ENCODE data around the gene OR8G1. TPM values are rescaled to one million over a fixed set of nuclear protein-coding genes. Genes with fewer than 3 reads are reported as not detected.

Gene OR8G1
- polyA plus RNA-seq, 1 donor (not counting 4 experiments of a cell fraction or from before 2014, with no cell fraction given), result not detected

DNA sequence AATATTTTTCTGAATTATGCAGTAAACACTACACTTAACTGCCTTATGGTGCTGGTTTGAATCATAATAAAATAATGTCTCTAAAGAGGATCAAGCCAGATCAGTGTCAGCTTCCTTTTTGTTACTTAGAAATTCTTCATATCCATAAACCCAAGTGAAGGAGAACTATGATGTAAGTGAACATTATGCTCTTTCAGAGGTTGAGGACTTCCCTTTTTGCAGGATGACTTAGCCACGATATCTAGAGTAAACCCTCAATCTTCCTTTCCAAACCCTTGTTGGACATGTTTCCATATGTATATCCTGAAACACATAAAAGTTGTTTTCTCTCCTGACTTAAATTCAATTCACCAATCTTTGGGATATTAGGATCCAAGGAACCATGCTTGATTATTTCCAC is 53.8 kb downstream of the OR8G1 start:
- FAIRE-seq (no peak), DNase-seq (ENCODE audit: low read depth, low spot score) (no peak)
- dilution Hi-C loops (cut with MboI; ENCODE audit: extremely low pct_ligation_motif_present, low sequenced_read_pairs), result no loop called here
- Histone ChIP-seq H3K4me2 (ENCODE audit: control insufficient read depth, extremely low read depth, insufficient read depth, low read depth, low read length) (no peak overlapping the region), H3K4me3 (ENCODE audit: control insufficient read depth in 2 of 3, extremely low read depth in 1 of 3, insufficient read depth in 2 of 3, low read depth in 1 of 3, low read length in 3 of 3) (no peak overlapping the region), H3K9ac (ENCODE audit: control insufficient read depth, extremely low read depth, insufficient read depth, low read length) (no peak overlapping the region), H3K27ac (ENCODE audit: control insufficient read depth, insufficient read depth, low read length) (no peak overlapping the region), H2AFZ (ENCODE audit: control insufficient read depth, low read length) (no peak overlapping the region), H3K79me2 (ENCODE audit: control insufficient read depth, insufficient read depth, low read length) (no peaks in the 10 kb centered on the region), H4K20me1 (ENCODE audit: control insufficient read depth, extremely low read depth, insufficient read depth, low read length) (no peaks in the 10 kb centered on the region), H3K4me1 (ENCODE audit: control insufficient read depth, extremely low read depth, insufficient read depth, low read length) (no peaks in the 10 kb centered on the region), H3K27me3 (ENCODE audit: control insufficient read depth, extremely low read depth, insufficient read depth, low read length) (no peaks in the 10 kb centered on the region), H3K36me3 (ENCODE audit: control insufficient read depth in 2 of 2, extremely low read depth in 1 of 2, insufficient read depth in 2 of 2, low read length in 2 of 2) (no peaks in the 10 kb centered on the region), H3K9me1 (ENCODE audit: control insufficient read depth, extremely low read depth, insufficient read depth, low read length) (no peaks in the 10 kb centered on the region), H3K9me3 (ENCODE audit: control insufficient read depth, low read depth, low read length) (no peaks in the 10 kb centered on the region)
- TF ChIP-seq, protein P1, sequence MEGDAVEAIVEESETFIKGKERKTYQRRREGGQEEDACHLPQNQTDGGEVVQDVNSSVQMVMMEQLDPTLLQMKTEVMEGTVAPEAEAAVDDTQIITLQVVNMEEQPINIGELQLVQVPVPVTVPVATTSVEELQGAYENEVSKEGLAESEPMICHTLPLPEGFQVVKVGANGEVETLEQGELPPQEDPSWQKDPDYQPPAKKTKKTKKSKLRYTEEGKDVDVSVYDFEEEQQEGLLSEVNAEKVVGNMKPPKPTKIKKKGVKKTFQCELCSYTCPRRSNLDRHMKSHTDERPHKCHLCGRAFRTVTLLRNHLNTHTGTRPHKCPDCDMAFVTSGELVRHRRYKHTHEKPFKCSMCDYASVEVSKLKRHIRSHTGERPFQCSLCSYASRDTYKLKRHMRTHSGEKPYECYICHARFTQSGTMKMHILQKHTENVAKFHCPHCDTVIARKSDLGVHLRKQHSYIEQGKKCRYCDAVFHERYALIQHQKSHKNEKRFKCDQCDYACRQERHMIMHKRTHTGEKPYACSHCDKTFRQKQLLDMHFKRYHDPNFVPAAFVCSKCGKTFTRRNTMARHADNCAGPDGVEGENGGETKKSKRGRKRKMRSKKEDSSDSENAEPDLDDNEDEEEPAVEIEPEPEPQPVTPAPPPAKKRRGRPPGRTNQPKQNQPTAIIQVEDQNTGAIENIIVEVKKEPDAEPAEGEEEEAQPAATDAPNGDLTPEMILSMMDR (optimal IDR thresholded peaks at IDR 0.05 in 1 of 3, IDR thresholded peaks at IDR 0.05 in 1 of 3, conservative IDR thresholded peaks at IDR 0.05 in 1 of 3; ENCODE audit: extremely low read depth in 1 of 3, insufficient read depth in 2 of 3, low read length in 3 of 3), result no peak
- TF ChIP-seq EZH2 (IDR thresholded peaks at IDR 0.05; ENCODE audit: low read length), result no peak

DNA sequence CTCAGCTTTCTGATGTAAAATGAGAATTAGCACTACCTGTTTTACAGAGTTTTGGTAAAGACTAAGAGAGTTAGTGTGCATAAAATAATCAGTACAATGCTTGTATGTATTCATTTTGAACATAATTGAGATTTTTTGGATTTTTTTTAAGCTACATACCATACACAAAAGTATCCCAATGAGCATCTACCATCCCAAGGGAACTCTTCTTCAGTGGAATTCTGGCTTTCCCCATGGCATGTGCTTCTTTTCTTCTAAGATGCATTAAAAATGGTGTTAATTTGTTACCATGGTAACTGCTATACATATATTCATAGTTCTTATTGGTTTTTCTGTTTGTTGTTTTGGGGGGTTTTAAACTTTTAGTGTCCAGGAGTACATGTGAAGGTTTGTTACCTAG is 55.1 kb downstream of the OR8G1 start:
- Histone ChIP-seq H3K27me3 (ENCODE audit: control insufficient read depth, extremely low read depth, insufficient read depth, low read length) (no peaks in the 10 kb centered on the region), H3K4me1 (ENCODE audit: control insufficient read depth, extremely low read depth, insufficient read depth, low read length) (no peaks in the 10 kb centered on the region), H3K79me2 (ENCODE audit: control insufficient read depth, insufficient read depth, low read length) (no peaks in the 10 kb centered on the region), H3K4me3 (ENCODE audit: control insufficient read depth in 2 of 3, extremely low read depth in 1 of 3, insufficient read depth in 2 of 3, low read depth in 1 of 3, low read length in 3 of 3) (no peak overlapping the region), H3K4me2 (ENCODE audit: control insufficient read depth, extremely low read depth, insufficient read depth, low read depth, low read length) (no peak overlapping the region), H3K9me1 (ENCODE audit: control insufficient read depth, extremely low read depth, insufficient read depth, low read length) (no peaks in the 10 kb centered on the region), H3K36me3 (ENCODE audit: control insufficient read depth in 2 of 2, extremely low read depth in 1 of 2, insufficient read depth in 2 of 2, low read length in 2 of 2) (no peaks in the 10 kb centered on the region), H4K20me1 (ENCODE audit: control insufficient read depth, extremely low read depth, insufficient read depth, low read length) (no peaks in the 10 kb centered on the region), H3K9me3 (ENCODE audit: control insufficient read depth, low read depth, low read length) (no peaks in the 10 kb centered on the region), H3K27ac (ENCODE audit: control insufficient read depth, insufficient read depth, low read length) (no peak overlapping the region), H2AFZ (ENCODE audit: control insufficient read depth, low read length) (no peak overlapping the region), H3K9ac (ENCODE audit: control insufficient read depth, extremely low read depth, insufficient read depth, low read length) (no peak overlapping the region)
- no peak for TF ChIP-seq EZH2 (IDR thresholded peaks at IDR 0.05; ENCODE audit: low read length)
- TF ChIP-seq, protein P1 (optimal IDR thresholded peaks at IDR 0.05 in 1 of 3, IDR thresholded peaks at IDR 0.05 in 1 of 3, conservative IDR thresholded peaks at IDR 0.05 in 1 of 3; ENCODE audit: extremely low read depth in 1 of 3, insufficient read depth in 2 of 3, low read length in 3 of 3), result no peak
- DNase-seq (ENCODE audit: low read depth, low spot score) (no peak), FAIRE-seq (no peak)
- dilution Hi-C loops (cut with MboI; ENCODE audit: extremely low pct_ligation_motif_present, low sequenced_read_pairs), result no loop called here

Data from keratinocyte (primary cell).